K562 treated with DMSO at 1 percent for 12 hours (cell line): ENCODE data around the gene SPRTN. TPM values are rescaled to one million over a fixed set of nuclear protein-coding genes. Genes with fewer than 3 reads are reported as not detected.

Experiments
- total RNA-seq: library from RNA; unstranded; fragments of 300-600 nt; gene quantifications from 2 replicates; pipeline ENCODE4 v1.2.3, GENCODE V29; 2022; ENCODE audit not compliant: insufficient read depth

SPRTN gene, protein sequence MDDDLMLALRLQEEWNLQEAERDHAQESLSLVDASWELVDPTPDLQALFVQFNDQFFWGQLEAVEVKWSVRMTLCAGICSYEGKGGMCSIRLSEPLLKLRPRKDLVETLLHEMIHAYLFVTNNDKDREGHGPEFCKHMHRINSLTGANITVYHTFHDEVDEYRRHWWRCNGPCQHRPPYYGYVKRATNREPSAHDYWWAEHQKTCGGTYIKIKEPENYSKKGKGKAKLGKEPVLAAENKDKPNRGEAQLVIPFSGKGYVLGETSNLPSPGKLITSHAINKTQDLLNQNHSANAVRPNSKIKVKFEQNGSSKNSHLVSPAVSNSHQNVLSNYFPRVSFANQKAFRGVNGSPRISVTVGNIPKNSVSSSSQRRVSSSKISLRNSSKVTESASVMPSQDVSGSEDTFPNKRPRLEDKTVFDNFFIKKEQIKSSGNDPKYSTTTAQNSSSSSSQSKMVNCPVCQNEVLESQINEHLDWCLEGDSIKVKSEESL
- 6.0 and 14.6 TPM in 2 replicates for total RNA-seq

DNA sequence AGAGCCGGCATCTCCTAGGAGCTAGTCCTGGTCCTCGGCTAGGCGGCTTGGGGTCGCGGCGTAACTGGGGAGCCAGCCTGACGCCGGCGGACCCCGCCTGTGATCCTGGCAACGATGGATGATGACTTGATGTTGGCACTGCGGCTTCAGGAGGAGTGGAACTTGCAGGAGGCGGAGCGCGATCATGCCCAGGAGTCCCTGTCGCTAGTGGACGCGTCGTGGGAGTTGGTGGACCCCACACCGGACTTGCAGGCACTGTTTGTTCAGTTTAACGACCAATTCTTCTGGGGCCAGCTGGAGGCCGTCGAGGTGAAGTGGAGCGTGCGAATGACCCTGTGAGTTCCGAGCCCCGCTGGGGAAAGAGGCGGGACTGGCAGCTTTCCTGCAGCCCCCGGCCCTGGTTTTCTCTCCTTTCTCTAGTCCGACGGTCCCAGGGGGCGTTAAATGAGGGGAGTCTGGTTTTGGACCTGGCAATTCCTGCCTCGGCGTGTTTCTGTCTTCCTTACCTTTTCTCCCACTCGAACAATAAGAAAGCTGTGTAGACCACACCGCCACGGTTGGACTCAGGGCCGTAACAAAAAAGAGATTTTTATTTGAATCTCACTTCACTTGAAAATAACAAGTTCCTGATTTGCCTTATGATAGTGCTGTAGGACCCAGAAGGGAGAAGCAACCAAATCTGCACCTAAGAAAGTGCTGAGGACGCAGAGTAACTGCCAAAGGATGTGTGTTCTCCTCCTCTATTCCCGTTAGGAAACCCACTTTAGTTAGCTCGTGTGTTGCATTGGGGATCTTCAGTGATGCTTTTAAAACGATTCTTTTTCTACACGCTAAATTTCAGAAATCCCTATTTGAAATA, at the start of gene SPRTN:
Gene SPRTN, plus strand, starts transcription at position 24 of the 859 bp plus-strand sequence. Its CDS starts 91 bp downstream, at position 115.

DNA sequence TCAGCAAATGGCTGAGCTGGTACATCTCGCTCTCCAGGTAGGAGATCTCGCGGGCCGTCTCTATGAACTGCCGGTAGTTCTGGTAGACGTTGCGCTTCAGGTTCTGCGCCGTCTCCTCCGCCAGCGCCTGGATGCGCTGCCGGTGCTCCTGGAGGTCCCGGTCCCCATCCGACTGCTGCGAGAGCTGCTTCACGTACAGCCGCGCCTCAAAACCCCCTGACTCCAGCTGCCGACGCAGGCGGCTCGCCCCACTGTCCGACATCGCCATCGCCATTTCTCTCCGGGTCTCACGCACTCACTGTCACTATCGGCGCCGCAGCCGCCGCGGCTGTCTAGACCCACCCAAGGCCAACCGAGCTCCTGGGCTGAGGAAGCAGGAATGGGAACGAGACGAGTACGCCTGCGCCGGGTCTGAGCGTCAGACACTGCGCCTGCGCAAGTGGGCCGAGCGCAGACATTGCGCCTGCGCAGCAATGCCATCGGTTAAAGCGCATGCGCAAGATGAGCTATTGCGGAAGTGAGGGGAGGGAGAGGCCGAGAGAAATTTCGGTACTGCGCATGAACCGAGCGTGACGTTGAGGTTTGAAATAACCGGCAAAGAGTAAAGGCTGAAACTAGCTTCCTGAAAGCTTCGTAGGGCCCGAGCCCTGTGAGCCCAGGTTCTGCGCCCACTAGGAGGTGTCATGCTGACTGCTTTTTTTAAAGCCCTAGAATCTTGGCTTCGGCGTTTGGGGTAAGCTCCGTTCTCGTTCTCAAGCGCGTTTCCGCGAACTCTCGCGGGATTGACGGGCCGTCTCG, 422 bp upstream of the SPRTN start, which contains the start of gene EXOC8:
Gene EXOC8, minus strand, starts transcription at position 381 of the 798 bp plus-strand sequence. Its CDS starts 107 bp downstream, at position 274.

Other genes with a start within 250 kb of the SPRTN start
- gene TRIM67, start 176.2 kb upstream of the SPRTN start, total RNA-seq, result 0.28 and 0.83 TPM in 2 replicates
- gene GNPAT, start 97.1 kb upstream of the SPRTN start, total RNA-seq, result 35.7 and 61.9 TPM in 2 replicates
- 3.2 and 13.2 TPM in 2 replicates for gene EXOC8, start 441 bp upstream of the SPRTN start, total RNA-seq
- gene EGLN1, start 84.0 kb downstream of the SPRTN start, total RNA-seq, result 11.1 and 26.5 TPM in 2 replicates
- 16.8 and 43.5 TPM in 2 replicates for gene TSNAX, start 190.4 kb downstream of the SPRTN start, total RNA-seq